GM18519 (cell line): ENCODE results near the gene ARG2.

Source experiments
- ATAC-seq: cut with Tn5 transposase; IDR thresholded peaks from one replicate; pipeline ENCODE4 v1.9.1; 2021; ENCODE audit warnings: mild to moderate bottlenecking, moderate library complexity; ENCODE audit not compliant: unreplicated experiment, low FRiP score

The ARG2 gene

DNA sequence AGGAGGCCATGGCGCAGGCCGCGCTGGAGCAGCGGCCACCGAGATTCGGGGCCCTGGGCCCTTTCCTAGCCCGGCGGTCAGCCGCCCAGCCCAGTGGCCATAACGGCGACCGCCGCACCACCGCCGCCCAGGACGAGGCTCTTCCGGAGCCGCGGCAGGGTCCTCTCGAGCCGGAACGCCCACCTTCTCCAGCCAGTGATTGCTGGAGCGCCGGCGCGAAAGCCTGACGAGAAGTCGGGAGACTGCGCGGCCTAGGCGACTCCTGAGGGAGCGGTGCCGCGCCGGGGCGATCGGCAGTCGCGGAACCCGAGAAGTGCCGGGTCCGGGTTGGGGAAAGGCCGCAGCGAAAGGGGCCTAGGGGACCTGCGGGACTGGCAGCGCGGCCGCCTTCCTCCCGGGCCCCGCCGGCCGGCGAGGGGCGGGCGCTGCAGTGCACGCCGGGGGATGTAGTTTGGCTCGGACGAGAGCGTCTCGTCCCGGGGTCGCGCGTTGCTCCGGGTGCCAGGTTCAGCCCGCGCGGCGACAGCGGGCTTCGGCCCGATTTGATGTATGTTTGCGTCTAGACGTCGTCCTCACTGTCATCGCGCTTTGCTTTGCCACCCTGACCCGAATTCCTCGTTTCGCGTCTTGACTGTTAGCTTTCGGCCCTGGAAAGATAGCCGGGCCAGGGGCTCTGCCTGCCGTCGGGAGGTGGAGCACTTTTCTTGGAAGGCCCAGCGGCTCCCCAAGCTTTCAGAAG, 54.9 kb downstream of the ARG2 start, which contains the start of gene VTI1B:
VTI1B (minus strand) TSS at position 153 of the 739 bp plus-strand sequence; CDS start at position 10, 143 bp downstream.
- ATAC-seq = peak; percentile 69

DNA sequence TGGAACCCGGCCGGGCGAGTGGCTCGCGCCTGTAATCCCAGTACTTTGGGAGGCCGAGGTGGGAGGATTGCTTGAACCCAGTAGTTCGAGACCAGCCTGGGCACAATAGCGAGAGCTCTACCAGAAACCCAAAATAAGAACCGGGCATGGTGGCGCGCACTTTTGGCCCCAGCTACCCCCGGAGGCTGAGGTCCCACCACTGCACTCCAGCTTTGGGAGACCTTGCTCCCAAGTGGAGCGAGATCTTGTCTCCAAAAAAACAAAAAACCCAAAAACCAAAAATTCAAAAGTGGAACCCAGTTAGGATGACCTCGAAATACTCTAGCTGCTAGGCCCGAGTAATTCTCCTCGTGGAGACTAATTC, 55.5 kb downstream of the ARG2 start:
- no peak for ATAC-seq

DNA sequence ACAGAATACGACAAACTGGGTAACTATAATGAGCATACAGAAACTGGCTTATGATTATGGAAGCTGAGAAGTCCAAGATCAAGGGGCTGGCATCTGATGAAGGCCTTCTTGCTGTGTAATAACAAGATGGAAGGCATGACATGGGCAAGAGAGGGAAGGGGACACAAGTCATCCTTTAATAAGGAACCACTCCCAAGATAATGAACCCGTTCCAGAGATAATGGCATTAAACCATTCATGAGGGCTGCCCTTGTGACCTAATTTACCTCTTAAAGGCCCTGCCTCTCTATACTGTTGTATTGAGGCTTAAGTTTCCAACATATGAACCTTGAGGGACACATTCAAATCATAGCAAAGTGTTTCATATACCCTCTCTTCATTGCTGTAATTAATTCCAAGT, 59.3 kb downstream of the ARG2 start:
- ATAC-seq = no peak

DNA sequence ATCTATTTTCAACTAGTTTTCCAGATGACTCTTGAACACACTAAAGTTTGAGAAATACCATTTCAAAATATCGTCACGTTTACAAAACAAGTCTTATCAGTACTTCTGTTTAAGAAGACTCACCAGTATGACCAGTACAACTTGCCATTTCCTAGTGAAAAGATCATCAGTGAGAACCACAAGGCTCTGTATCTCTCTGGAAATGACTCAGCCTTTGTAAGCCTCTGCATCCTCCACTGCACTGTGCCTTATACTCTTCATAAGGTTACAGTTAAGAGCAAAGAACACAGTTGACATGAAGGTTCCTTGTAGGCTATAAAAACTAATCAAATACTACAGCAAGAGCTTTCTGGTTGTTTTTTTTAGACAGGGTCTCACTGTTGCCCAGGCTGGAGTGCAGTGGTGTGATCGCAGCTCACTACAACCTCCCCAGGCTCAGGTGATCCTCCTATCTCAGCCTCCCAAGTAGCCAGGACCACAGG, 60.4 kb downstream of the ARG2 start:
- peak; percentile 90 for ATAC-seq

DNA sequence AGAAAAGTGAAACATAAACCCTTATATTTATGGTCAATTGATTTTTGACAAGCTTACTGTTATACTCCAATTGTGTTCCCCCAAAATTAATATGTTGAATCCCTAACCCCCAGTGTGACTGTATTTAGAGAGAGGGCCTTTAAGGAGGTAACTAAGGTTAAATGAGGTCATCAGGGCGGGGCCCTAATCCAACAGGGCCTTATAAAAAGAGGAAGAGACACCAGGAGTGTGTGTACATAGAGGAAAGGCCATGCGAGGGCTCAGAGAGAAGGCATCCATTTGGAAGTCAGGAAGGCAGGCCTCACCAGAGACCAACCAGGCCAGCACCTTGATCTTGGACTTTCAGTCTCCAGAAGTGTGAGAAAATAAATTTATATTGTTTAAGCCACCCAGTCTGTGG, 61.2 kb downstream of the ARG2 start:
- ATAC-seq = no peak

DNA sequence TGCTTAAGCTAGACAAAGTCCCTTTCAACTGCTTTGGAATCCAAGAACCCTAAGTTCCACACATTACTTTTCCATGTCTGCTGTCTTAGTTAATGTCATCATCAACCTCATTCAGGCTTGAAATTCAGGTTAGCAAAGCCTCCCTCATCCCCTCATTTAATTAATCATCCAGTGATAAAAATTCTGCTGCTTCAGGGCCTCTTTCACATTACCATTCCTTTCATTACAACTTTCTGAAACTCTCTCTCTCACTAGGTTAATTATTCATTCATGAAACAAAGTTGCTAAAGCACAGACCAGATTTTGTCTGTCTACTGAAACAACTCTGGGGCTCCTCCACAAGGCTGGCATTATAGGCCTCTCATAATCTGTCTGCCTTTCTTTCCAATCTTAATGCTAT, 64.1 kb downstream of the ARG2 start:
- ATAC-seq = no peak

DNA sequence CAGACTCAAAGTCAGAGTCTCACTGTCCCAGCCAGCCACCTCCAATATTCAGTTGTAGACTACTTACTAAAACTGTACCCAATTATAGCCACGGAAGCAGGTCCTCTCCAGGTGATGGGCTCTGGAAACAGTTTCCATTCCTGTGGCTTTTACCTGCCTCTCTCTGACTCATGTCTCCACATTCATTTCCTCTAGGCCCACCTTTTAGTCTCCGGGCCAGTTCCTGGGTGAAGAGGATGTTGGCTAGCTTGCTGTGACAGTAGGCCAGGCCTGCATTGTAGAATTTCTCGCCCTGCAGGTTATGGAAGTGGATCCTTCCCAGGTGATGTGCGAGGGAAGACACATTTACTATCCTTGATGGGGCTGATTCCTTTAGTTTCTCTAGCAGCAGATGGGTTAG, 70.3 kb downstream of the ARG2 start:
- no peak for ATAC-seq

DNA sequence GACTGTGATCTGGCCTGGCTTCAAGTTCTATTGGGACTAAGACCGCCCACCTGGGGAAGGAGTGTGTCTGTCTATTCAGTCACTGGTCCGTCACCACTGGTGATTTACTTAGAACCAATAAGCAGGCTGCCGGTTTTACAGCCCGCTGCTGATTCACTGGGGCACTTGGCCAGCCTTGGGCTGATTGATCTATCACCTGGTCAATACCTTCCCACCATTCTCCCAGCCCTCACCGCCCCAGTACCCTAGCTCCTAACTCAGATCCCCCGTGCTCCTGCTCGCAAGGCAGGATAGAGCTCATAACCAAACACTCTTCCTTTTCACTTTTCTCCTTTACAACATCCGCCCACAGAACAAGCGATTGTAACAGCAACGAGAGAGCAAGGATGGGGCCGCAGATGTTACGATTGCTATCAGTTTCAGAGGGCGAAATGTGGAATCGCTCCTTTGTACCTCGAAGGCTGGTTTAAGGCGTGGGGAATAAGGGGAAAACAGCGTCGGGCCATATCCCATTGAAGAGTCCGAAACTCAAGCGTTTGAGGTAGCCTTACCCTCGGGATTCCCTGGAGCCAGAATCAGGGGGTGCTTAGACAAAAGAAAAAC, 75.2 kb downstream of the ARG2 start:
- peak; percentile 76 for ATAC-seq

DNA sequence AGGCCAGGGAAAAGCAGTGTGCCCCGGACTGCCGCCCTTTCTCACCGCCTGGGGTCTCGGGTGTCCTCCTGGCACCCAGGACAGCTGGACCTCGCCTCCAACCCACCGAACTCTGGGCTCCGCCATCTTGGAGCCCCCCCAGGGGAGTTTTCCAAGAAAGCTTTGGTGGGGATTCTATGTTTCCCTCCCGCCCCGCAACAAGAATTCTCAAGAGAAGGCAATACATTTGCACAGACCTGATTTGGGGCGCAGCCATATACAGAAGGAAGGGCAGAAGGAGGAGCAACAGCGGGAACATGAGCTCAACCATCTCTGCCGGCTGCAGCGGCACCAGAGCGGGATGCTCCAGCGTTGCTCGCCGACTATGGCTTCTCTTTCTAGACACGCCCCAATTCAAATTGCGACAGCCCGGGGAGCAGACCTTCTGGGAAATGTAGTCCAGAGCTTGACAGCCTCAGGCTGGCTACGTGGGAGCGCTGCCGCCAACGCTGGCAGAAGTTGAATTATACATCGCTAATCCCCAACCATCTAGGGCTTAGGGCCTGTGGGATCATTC, 75.8 kb downstream of the ARG2 start, which contains the start of gene RDH11:
RDH11 (minus strand) TSS at position 371 of the 556 bp plus-strand sequence; CDS start at position 310, 61 bp downstream.
- peak; percentile 86 for ATAC-seq

DNA sequence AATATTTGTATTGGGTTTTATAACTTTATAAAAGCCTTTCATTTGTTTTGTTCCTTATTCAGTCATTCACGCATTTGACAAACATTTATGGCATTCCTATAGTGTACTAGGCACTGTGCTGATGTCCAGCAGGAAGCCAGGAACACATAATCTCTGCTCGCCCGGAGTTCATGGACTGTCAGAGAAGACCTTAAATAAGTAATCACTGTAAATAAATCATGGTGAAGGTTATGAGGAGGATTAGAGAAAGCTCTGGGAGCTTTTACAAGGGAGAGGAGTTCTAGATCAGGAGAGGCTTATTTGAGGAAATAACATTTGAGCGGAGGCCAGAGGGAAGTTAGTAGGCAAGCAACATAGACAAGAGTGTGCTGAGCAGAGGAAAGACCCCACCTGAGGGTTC, 77.3 kb downstream of the ARG2 start:
- ATAC-seq = no peak

DNA sequence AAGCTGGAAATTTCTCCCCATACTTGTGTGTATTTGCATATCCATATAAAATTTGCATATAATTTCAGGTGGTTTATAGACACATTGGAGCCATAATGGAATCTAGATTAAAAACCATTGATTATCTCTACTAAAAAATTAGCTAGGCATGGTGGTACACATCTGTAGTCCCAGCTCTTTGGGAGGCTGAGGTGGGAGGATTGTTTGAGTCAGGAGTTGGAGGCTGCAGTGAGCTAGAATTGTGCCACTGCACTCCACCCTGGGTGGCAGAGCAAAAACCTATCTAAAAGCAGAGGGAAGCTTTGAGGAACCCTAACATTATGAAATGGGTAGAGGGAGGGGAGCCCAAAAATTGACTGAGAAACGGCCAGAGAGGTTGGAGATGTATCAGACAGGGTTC, 78.5 kb downstream of the ARG2 start:
- ATAC-seq = no peak
